ENCODE data around the gene RHEBL1. TPM values are rescaled to one million over a fixed set of nuclear protein-coding genes. Genes with fewer than 3 reads are reported as not detected.
"Not testable (repeated sequence)": the region's sequence is repeated elsewhere in the genome, so short reads cannot be mapped to it uniquely, and the experiment has no call there.

The RHEBL1 gene
- total RNA-seq, 1 donor from 2014 or later: 0.10 TPM

DNA sequence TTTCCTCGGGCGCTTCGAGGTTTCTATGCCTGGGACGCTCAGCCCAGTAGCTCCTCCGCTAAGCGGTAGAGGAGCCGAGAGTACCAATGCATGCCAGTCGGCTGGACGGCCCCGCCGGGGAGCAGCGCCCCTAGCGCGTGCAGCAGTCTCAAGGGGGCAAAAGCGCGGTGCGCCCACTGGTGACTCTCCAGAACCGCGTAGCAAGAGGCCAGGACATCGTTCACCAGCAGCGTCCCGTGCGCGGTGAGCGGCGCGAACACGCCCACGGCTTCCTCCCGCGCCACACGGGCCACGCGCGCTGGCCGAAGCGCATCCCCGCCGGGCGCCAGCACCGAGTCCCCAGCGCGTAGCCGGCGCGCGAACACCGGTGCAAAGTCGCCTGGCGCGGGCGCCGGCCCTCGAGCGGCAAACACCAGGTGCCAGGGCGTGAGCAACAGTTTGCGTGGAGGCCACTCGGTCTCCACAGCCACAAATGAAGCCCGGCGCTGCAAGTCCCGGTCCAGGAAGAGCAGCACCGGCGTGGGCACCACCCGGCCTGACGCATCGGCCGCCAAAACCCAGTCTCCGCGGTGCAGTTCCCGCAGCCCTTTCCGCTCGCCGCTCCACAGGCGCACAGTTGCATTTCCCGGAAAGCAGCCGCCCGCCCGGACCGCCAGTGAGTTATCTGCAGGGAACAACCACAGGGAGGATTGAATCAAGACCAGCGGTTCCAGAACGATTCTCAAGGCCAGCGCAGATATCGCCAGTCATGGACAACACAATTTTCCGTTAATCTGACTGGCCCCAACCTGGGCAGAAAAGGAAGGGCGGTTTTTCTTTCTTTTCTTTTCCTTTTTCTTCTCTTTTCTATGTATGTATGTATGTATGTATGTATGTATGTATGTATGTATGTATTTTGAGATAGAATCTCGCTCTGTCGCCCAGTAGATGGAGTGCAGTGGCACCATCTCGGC is 20.3 kb upstream of the RHEBL1 start:
- no peak for DNase-seq (ENCODE audit: low read depth)

DNA sequence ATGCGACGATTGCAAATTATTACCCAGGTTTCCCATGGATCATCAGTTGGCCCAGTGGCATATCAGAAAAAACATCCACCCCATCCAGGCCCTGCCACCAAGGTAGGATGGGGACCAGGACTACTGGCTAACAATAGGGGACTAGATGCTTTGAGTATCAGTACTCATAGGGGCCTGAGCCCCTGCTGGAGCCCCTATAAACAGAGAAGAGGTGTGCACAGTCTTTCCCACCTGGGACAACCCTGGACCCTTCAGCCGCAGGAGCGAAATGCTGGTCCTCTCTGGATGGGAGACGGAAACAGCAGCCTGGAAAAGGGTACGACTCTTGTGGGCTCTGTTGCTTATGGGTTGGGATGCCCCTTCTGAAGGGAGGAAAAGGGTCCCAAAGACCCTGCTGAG is 19.2 kb upstream of the RHEBL1 start:
- DNase-seq (ENCODE audit: low read depth): no peak

DNA sequence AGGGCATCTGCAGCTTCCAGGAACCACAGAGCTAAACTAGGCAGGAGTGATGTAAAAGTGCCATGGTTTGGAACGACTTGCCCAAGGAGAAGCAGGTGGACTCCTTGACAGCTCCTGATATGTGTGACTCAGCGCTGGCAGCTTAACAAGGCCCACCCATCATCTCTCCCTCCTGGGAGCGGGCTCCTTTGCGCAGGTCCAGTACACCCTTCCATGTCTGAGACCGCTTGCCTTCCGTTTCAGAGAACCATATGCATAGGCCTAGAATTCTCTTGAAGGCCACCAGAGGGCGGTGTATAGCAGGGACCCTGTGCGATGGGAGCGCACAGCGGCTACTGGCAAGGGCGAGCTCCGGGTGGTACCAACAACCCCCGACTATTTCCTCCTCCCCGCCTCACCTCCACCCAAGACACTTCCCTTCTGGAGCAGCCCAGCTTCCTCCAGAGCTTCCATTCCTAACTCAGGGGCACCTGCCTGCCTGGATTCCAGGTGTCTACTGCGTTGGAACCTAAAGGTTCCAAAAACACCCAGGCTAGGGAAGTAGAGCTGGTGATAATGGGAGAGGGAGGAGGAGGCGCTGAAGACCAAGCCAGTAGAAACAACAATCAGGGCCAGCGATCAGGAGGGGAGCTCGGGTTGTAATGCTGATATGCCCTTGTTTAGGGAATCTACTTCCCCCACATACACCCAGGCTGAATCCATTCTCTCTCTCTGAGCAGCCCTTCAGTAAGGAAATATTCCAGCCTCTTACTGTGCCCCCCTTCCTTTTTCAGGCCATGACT is 18.6 kb upstream of the RHEBL1 start:
- DNase-seq (ENCODE audit: low read depth): peak; percentile 93

DNA sequence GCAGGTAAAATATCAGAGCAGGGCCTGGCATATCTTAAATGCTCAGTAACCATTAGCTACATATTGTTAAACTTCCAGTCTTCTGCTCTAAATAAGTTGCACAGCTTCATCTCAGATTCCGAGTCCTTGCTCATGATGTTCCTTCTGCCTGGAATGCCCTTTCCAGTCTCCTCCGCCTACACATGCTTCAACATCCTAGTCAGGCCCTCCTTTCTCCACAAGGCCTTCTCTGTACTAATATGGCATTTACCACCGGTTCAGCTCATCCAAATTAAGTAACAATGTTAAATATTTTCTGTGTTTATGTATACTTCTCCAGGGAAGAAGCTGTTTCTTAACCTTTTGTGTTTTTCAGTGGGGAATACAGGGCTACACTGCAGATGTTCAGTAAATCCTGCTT is 16.3 kb upstream of the RHEBL1 start:
- no peak for DNase-seq (ENCODE audit: low read depth)

DNA sequence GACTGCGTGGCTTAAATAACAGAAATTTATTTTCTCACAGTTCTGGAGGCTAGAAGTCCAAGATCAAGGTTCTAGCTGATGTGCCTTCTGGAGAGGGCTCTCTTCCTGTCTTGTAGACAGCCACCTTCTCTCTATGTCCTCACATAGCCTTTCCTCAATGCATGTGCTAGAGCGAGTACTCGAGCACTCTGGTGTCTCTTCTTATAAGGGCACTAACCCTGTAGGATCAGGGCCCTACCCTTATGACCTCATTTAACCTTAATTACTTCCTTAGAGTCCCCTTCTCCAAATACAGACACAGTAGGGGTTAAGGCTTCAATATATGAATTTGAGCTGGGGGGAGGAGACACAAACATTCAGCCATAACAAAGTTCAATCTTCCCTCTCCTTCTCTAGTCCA is 14.7 kb upstream of the RHEBL1 start:
- no peak for DNase-seq (ENCODE audit: low read depth)

DNA sequence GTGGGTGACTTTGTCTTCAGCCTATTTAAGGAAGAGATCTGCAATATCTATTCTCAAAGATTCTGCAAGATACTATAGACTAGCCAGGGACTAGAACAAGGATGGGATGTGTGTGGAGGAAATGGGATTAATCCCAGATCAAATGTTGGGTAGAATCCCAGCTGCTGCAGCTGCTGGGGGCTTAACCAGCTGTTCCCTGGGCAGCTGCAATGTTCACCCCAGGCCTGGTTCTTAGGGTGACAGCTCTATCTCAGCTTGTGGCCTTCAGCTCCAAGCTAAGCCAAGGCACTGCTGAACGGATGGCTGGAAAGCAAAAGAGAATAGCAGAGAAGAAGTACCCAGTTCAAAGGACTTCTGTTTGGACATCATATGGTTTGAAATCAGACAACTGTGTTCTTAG is 10.0 kb upstream of the RHEBL1 start:
- DNase-seq (ENCODE audit: low read depth): no peak

DNA sequence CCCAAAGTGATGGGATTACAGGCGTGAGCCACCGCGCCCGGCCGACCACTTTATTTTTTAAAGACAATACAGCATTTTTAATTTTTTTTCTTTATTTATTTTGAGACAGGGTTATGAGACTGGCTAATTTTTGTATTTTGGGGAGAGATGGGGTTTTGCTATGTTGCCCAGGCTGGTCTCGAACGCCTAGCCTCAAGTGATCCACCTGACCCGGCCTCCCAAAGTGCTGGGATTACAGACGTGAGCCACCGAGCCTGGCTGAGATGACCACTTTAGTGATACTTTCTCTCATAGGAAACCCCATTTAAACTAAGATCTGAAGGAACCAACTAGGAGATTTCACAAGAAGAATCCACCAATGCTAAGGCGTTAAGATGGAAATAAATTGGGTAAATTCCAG is 1.2 kb upstream of the RHEBL1 start:
- no peak for DNase-seq (ENCODE audit: low read depth)

DNA sequence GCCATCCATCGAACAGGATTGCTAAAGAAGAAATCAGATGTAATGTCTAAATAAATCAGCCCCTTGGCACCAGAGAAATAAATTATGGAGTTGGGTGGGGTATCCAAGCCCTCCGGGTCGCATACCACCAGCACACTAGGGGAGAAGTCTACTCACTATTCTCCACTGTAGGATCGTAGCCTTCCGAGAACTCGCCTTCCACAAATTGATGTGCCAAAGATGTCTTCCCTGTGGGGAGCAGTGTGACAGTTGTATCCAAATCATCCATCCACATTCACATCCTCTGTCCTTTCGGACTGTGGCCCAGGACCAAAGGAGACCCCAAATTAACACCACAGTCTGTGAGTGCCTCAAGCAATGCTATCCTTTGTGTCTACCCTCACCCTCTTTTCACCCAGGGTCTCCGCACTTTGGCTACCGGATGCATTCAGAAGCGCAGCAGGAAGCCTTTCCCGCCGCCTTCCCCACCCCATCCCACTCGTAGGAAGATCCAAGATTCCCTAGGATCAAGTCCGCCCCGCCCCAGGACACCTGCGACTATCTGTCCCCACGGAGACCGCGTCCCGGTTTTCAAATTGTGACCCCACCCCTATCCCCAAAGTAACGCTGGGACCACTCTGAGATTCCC is 786 bp downstream of the RHEBL1 start:
- DNase-seq (ENCODE audit: low read depth): no peak

DNA sequence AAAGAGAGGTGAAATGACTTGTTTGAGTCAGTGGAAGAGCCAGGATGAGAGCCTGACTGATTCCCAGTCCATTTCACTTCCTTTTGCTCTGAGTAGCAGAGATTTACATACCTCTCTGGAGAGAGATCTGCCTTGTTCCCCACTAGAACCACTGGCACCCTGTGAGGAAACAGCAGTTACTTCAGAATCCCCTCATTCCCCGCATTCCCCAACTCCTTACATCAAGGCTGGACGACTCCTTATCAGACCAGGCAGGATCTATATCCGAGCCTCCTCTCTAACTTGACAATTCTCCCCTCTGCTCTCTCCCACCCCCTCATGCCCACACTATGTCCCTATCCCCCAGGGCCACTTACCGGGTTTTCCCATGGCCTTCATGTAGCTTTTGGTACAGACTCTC is 3.7 kb downstream of the RHEBL1 start:
- DNase-seq (ENCODE audit: low read depth): no peak

DNA sequence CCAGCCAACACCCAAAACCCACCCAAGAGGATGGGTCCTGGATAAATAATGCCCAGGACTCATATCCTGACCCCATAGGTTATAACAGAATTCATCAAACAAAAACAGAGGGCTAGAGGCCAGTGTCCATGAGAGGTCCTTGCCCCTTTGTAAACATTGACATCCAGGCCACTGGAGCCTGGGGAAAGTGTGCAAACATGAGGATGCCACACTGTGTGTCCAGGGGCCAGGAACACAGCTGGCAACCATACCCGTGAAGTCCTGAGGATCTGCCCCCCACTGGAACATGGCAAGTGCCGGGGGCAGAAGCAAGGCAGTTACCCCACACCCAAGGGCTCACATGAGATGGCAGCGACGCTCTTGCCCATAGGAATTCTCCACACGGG is 5.0 kb downstream of the RHEBL1 start:
- DNase-seq (ENCODE audit: low read depth): no peak

DNA sequence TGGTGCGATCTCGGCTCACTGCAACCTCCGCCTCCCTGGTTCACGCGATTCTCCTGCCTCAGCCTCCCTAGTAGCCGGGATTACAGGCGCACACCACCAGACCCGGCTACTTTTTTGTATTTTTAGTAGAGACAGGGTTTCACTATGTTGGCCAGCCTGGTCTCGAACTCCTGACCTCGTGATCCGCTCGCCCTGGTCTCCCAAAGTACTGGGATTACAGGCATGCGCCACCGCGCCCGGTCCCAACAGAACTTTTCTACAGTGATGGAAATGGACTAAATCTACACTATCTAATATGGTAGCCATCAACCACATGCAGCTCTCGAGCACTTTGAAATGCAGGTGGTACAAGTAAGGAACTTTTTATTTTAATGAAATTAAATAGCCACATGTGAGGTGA is 7.9 kb downstream of the RHEBL1 start:
- not testable (repeated sequence) for DNase-seq (ENCODE audit: low read depth)

DNA sequence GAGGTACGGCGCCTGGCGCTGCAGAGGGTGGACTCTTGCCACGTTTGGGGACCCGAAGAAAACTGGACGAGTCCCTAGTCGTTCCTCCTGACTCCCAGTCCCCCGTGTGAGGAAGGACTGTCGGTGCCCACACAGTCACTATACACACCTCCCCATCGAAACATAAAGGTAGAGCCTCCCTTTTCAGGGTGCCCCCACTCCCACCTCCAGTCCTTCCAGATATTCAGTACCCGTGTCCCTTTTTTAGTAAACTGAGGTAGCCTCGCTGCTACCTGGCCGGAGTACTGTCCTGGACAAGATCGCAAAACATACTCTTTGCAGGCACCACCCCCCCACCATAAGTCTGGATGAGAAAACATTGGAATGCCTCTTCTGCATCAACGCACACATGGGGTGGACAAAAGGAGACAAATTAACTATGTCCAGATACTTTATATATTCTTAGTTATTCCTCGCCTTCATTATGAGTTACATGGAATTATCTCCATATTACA is 8.6 kb downstream of the RHEBL1 start:
- no peak for DNase-seq (ENCODE audit: low read depth)

DNA sequence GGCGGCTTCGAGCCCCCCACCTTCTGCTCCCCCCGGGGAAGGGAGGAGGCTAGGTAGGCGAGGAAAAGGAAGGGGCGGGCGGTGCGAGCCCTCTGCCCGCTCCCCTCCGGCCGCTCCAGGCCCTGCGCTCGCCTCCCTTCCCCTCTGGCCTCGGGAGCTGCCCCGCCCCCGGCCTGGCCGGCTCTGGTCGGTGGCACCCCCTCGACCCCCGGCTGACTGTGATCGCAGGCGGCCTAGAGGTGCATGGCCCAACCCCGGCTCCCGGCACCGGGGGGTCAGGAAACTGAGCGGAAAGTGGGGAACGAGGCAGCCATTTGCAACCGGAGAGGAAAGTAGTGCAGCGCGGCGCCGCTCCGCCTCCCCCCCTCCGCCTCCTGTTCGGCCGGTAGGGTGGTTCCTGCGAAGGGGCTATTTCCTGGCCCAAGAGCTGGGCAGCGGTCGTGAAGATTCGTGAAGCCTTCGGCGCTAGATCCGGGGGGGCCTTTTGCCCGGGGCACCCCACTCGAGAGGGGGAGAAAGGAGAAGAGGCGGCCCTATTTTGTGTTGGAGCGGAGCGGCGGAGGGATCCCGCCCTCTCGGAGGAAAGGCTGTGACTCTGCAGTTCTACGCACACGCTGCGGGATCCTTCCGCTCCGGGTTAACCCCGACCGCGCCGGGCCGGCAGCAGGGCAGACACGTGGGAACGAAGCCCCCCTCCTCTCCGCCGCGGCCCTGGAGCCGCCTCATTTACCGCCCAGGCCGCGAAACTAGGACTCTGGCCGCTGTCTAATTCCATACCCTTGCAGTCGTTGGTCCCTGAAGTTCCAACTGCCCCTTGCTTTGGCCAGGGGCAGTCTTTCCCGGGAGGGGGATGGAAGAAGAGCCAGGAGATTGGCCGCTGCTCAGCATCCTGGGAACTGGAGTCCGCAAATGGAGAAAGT is 9.3 kb downstream of the RHEBL1 start, which contains the start of gene KMT2D:
Gene KMT2D, minus strand, starts transcription at position 558 of the 920 bp plus-strand sequence. CDS start 5,470 bp downstream, outside the sequence.
- DNase-seq (ENCODE audit: low read depth): peak; percentile 75

DNA sequence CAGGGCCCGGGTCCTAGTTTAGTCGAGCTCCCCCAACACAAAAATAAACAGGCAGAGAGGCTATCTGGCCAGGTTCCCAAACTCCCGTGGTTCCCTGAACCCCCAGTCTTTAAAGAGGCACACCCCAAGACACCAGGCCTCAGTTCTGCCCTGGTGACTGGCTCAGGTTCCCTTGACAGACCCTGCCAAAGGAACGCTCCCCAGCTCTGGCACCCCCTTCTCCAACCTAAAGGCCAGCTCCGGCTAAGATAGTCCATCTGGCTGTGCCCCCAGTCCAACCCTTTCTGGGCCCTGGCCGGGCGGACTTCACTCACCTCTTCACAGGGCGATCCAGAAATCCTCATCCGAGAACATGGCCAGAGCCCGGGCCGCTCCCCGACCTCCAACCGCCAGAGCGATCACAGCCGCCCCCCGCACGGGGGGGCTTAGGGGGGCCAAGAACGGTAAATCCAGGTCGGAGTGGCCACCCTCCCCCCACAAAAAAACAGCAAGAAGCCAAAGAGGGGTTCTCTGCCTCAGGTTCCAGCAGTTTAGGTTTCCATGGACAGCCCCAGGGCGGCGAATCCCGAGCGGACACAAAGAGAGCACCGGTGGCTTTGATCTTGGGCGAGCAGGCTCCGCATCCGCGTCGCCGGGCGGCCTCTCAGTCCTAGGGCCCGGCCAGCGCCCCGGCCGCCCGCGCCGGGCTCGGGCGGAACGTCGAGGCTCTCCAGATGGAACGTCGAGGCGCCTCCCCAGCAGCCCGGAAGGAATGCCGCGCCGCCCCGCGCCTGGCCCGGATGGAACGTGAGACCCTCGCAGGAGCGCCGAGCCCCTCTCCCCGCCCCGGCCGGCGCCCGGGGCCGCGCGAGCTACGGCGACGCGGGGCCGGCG is 10.2 kb downstream of the RHEBL1 start:
- DNase-seq (ENCODE audit: low read depth): no peak

DNA sequence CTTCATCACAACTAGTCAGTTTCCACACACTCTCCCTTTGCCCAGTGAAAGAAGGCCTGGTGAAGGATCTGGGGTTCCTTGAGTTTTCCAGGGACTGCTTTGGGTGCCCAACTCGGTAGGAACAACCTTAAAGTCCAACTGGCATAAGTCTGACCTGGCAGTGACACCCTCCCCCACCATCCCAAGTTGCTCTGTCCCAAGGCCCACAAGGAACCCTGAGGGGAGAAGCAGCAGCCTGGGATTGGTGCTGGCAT is 10.8 kb downstream of the RHEBL1 start:
- DNase-seq (ENCODE audit: low read depth): no peak

DNA sequence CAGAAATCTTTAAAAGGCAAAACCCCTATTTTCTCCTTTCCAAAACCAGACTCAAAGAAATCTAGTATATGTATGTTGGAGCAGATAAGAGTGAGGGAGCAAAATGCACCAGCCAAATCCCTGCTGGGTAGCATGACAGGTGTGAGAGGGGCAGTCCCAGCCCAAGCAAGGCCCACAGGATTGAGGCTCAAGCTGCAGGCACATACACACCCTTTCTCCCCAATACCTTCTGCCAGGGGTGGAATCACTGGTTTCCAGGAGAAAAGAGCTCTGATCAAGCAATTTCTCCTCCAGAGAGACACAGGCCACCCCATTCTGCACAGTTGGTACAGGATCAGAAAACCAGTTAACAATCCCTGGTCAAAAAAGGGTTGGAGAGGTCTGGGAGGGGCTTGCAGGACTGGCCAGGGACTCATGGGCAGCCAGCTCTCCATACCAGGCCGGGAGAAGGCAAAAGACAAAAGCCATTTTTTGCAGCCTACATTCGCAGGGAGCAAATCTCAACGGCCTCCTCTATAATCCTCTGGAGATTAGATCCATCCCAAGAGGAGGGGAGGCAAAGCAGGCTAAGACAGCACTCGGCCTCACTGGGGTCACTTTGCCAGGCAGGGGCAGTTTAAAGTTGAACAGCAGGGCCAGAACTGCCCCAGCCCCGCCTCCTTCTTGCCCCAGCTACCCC is 11.3 kb downstream of the RHEBL1 start:
- DNase-seq (ENCODE audit: low read depth): no peak

DNA sequence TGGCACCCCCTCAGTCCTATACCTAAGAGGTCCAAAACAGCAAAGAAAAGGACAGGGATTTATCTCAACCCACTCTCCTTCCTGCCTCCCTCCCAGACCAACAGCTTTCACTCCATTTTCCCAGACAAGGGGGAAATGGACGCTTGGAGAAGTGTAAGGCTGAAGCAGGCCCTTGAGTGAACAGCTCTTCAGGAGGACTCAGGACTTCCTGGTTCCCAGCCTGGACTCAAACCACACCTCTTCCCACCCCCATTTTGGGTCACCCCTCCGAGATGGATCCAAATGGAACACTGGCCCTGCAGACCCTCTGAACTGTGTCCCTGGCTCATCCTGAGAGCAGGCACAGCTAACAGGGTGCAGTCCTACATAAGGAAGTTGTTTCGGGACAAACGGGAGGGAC is 11.9 kb downstream of the RHEBL1 start:
- peak; percentile 9 for DNase-seq (ENCODE audit: low read depth)

DNA sequence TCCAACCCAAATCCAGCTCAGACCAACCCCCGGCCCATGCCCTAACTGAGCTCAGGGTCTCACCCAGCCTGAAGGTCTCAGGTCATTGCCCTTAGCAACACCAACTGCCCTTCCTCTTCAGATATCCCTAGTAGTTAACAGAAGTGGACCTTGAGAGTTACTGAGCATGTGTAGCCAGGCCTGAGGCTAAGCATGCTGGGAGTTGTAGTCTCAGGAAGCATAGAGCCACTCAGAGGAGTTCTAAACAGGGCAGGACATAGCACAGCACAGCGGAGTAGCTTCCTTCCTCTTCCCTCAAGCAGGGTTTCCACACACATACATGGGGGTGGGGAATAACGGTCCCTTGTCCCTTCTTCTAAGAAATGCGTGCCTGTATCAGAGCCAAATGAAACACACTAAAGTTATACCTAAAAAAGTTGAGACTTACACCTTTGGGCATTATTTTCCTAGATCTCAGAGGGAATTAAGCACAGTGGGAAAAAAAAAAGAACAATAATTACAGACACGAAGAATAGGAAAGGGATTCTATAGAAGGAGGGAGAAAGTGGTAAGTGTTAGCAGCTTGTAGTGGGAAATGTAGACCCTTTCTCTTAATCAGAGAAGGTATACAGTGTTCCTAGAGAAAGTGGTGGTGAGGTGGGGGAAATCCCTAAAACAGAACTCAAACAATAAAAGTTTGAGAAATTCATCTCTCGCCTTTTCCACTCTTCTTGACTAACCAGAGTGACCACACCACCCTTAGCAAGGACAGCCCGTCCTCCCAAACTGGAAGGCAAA is 13.6 kb downstream of the RHEBL1 start:
- DNase-seq (ENCODE audit: low read depth): peak; percentile 62

DNA sequence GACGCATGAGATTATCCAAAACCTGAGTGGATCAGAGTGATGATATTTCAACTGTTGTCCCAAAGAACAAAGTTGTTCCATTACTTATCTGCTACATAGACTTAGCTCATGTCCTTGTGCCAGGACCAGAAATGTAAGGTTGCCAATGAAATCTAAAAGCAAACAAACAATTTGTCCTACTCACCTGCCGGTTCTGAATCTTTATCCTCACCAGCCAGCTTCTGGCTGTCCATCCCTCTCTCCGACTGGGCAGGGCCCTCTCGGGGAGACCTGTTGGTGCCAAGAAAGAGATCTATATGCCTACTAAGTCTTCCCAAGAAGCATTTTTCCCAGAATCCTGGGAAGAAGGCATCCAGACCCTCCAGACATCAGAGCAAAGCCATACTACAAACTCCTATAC is 14.7 kb downstream of the RHEBL1 start:
- no peak for DNase-seq (ENCODE audit: low read depth)
